GM23338 (cell line): Measurements from ENCODE around the gene MOB2. TPM values are rescaled to one million over a fixed set of nuclear protein-coding genes. Genes with fewer than 3 reads are reported as not detected.
A peak's percentile ranks its signal among the peaks of the same experiment; 100 is the strongest.

Source experiments
- ATAC-seq: fragments of 200-7000 bp; cut with Tn5 transposase; 3 replicates; pipeline ENCODE4 v1.9.1; 2020
- DNase-seq: peaks from one replicate; pipeline ENCODE4 v3.0.0-alpha.2; 2015; ENCODE audit warnings: low spot score
- H2AFZ ChIP-seq: fragments of 200-600 bp; sonication (generic); 2 replicates; pipeline ENCODE4 v1.8.0; 2016; ENCODE audit warnings: antibody characterized with exemption, mild to moderate bottlenecking, moderate library complexity
- H3F3A ChIP-seq: fragments of 200-600 bp; sonication (generic); replicated peaks from 2 replicates; pipeline ENCODE4 v1.8.0; 2017; ENCODE audit warnings: antibody characterized with exemption, mixed run types, low read depth
- H3K27ac ChIP-seq: fragments of 200-600 bp; sonication (generic); 2 replicates; pipeline ENCODE4 v1.6.1; 2016; ENCODE audit warnings: low read depth
- H3K27me3 ChIP-seq: fragments of 200-600 bp; sonication (generic); 2 replicates; pipeline ENCODE4 v1.8.0; 2016; ENCODE audit warnings: mild to moderate bottlenecking, mixed run types, moderate library complexity; ENCODE audit not compliant: insufficient read depth
- H3K36me3 ChIP-seq: fragments of 200-600 bp; sonication (generic); 2 replicates; pipeline ENCODE4 v1.8.0; 2016; ENCODE audit warnings: mild to moderate bottlenecking; ENCODE audit not compliant: insufficient read depth
- H3K4me1 ChIP-seq: fragments of 200-600 bp; sonication (generic); 2 replicates; pipeline ENCODE4 v1.8.0; 2016; ENCODE audit warnings: mild to moderate bottlenecking, moderate library complexity; ENCODE audit not compliant: insufficient read depth
- H3K4me2 ChIP-seq: fragments of 200-600 bp; sonication (generic); 2 replicates; pipeline ENCODE4 v1.7.1; 2017; ENCODE audit warnings: mixed run types
- H3K4me3 ChIP-seq: fragments of 200-600 bp; sonication (generic); 2 replicates; pipeline ENCODE4 v1.6.1; 2016; ENCODE audit warnings: mixed run types
- H3K79me2 ChIP-seq: fragments of 200-600 bp; sonication (generic); replicated peaks from 2 replicates; pipeline ENCODE4 v1.8.0; 2017; ENCODE audit warnings: mild to moderate bottlenecking; ENCODE audit not compliant: insufficient read depth
- H3K9me2 ChIP-seq: fragments of 200-600 bp; sonication (generic); 2 replicates; pipeline ENCODE4 v1.8.0; 2017; ENCODE audit not compliant: insufficient read depth
- H4K20me1 ChIP-seq: fragments of 200-600 bp; sonication (generic); replicated peaks from 2 replicates; pipeline ENCODE4 v1.8.0; 2017; ENCODE audit warnings: mild to moderate bottlenecking; ENCODE audit not compliant: insufficient read depth
- H3K27ac Mint-ChIP-seq: 2 replicates; pipeline ENCODE4 v1.8.0; 2020; ENCODE audit warnings: inconsistent platforms, mild to moderate bottlenecking, moderate library complexity, mixed read lengths
- H3K27me3 Mint-ChIP-seq: 3 replicates; pipeline ENCODE4 v1.8.0; 2022; ENCODE audit warnings: low read depth, mild to moderate bottlenecking, moderate library complexity, mixed read lengths, inconsistent platforms; ENCODE audit not compliant: insufficient read depth, poor library complexity
- H3K36me3 Mint-ChIP-seq: 3 replicates; pipeline ENCODE4 v1.8.0; 2021; ENCODE audit warnings: low read depth, mild to moderate bottlenecking, inconsistent platforms, moderate library complexity, mixed read lengths
- H3K4me1 Mint-ChIP-seq: 3 replicates; pipeline ENCODE4 v1.8.0; 2020; ENCODE audit warnings: mild to moderate bottlenecking, inconsistent platforms, mixed read lengths
- H3K4me3 Mint-ChIP-seq: 3 replicates; pipeline ENCODE4 v1.8.0; 2021; ENCODE audit warnings: moderate library complexity, mild to moderate bottlenecking, inconsistent platforms, mixed read lengths
- H3K9me3 Mint-ChIP-seq: 3 replicates; pipeline ENCODE4 v1.8.0; 2020; ENCODE audit warnings: moderate library complexity, mild to moderate bottlenecking, inconsistent platforms, mixed read lengths
- CREB1 ChIP-seq: fragments of 250-450 bp; sonication (Bioruptor Pico); IDR thresholded peaks from 2 replicates; pipeline ENCODE4 v1.5.0; 2020; ENCODE audit warnings: low read depth, mild to moderate bottlenecking, moderate library complexity
- EZH2 ChIP-seq: fragments of 200-600 bp; sonication (generic); IDR thresholded peaks from one replicate; pipeline ENCODE4 v1.8.0; 2017; ENCODE audit warnings: antibody characterized with exemption, mild to moderate bottlenecking, low read depth; ENCODE audit not compliant: unreplicated experiment
- EZH2phosphoT487 ChIP-seq: fragments of 200-600 bp; sonication (generic); IDR thresholded peaks from one replicate; pipeline ENCODE4 v1.8.1; 2018; ENCODE audit warnings: antibody characterized with exemption; ENCODE audit not compliant: unreplicated experiment
- JUNB ChIP-seq: IDR thresholded peaks from one replicate; pipeline ENCODE4 v1.6.1; 2016; ENCODE audit warnings: antibody characterized with exemption; ENCODE audit not compliant: unreplicated experiment
- NANOG ChIP-seq: IDR thresholded peaks from 2 replicates; pipeline ENCODE4 v1.6.1; 2016; ENCODE audit warnings: antibody characterized with exemption, borderline replicate concordance
- POLR2AphosphoS5 ChIP-seq: IDR thresholded peaks from 2 replicates; pipeline ENCODE4 v1.6.1; 2016; ENCODE audit warnings: antibody characterized with exemption, low read depth
- STAT1 ChIP-seq: IDR thresholded peaks from one replicate; pipeline ENCODE4 v1.6.1; 2016; ENCODE audit warnings: antibody characterized with exemption; ENCODE audit not compliant: unreplicated experiment
- ZNF114 ChIP-seq: fragments of 250-450 bp; sonication (Bioruptor Pico); IDR thresholded peaks from 2 replicates; pipeline ENCODE4 v1.5.0; 2020; ENCODE audit warnings: mild to moderate bottlenecking, moderate library complexity
- ZNF331 ChIP-seq: fragments of 250-450 bp; sonication (Bioruptor Pico); IDR thresholded peaks from 2 replicates; pipeline ENCODE4 v1.5.0; 2020; ENCODE audit warnings: low read depth, mild to moderate bottlenecking, moderate library complexity
- polyA plus RNA-seq: library from polyadenylated mRNA; unstranded; fragments of >200 nt; fragmentation: Nextera tagmentation; extraction: Ambion mirVana; gene quantifications from 2 replicates; pipeline ENCODE4 v1.2.1, GENCODE V29; 2016
- total RNA-seq: library from RNA; depleted of rRNA; stranded (reverse); fragments of >200 nt; shearing (Covaris generic); gene quantifications from 2 replicates; pipeline ENCODE4 v1.2.3, GENCODE V29; 2014
- TF ChIP-seq, protein P1 (sequence below): IDR thresholded peaks from one replicate; pipeline ENCODE4 v1.6.1; 2018; ENCODE audit warnings: antibody characterized with exemption; ENCODE audit not compliant: unreplicated experiment
- TF ChIP-seq, protein P2 (sequence below), 2 experiments: fragments of 200-600 bp in 1 of 2; sonication (generic) in 1 of 2; conservative IDR thresholded peaks; 2 replicates each; pipeline versions ENCODE4 v1.5.1 to v1.6.1; 2016 to 2017; ENCODE audit warnings: antibody characterized with exemption in 2 of 2, low read depth in 2 of 2, mild to moderate bottlenecking in 2 of 2, moderate library complexity in 1 of 2
- TF ChIP-seq, protein P3 (sequence below): IDR thresholded peaks from 2 replicates; pipeline ENCODE4 v1.6.1; 2016; ENCODE audit warnings: antibody characterized with exemption
- TF ChIP-seq, protein P4 (sequence below): fragments of 250-450 bp; sonication (Bioruptor Pico); IDR thresholded peaks from 2 replicates; pipeline ENCODE4 v1.5.0; 2020; ENCODE audit warnings: mild to moderate bottlenecking, moderate library complexity

Gene MOB2
- total and polyA plus RNA-seq, 2 experiments from 2014 or later: 10.1 to 19.7 TPM

DNA sequence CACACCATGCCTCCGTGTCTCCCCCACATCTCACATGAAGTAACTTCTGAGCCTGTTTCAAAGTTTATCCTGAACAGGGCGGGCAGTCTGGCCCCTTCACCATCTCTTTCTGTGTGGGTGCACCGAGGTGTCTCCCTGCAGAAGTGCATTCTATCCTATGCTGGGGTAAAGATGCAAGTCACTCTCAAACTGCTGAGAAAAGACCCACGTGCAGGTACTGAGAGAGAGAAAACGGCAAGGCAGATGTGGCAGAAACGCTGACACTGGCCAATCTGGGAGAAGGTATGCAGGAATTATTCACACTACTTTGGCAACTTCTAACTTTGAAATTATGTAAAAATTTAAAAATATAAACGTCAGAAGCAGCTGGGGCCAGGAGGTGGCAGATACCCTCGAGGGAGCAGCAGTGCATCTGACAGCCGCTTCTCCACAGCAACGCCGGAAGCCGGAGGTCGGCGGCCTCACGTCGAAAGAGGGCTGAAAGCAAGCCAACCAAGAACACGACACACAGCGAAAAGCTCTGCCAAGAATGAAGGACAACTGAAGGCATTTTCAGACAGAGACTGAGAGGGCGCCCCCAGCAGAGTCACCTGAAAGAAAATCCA, 34.2 kb upstream of the MOB2 start:
- H3K27me3 Mint-ChIP-seq: peaks cover 13% of the 10 kb centered on the region
- H3K27ac Mint-ChIP-seq: no peak overlapping the region
- H3K4me1 Mint-ChIP-seq: peaks cover 16% of the 10 kb centered on the region
- ATAC-seq (no peak), DNase-seq (no peak)
- Histone ChIP-seq H3K36me3 (no peaks in the 10 kb centered on the region), H3K27ac (0 out of 2 replicates have a peak overlapping the region, but pooled peaks have one; percentile 3), H3K4me3 (no peak overlapping the region), H3K4me2 (no peak overlapping the region), H3K4me1 (no peaks in the 10 kb centered on the region), H3K79me2 (peaks cover 44% of the 10 kb centered on the region), H3F3A (no peaks in the 10 kb centered on the region), H2AFZ (no peak overlapping the region), H3K27me3 (no peaks in the 10 kb centered on the region), H3K9me2 (no peaks in the 10 kb centered on the region), H4K20me1 (peaks cover 3% of the 10 kb centered on the region; the same call in 1 of the 2 replicates)
- TF ChIP-seq CREB1: no peak
- TF ChIP-seq, protein P1, sequence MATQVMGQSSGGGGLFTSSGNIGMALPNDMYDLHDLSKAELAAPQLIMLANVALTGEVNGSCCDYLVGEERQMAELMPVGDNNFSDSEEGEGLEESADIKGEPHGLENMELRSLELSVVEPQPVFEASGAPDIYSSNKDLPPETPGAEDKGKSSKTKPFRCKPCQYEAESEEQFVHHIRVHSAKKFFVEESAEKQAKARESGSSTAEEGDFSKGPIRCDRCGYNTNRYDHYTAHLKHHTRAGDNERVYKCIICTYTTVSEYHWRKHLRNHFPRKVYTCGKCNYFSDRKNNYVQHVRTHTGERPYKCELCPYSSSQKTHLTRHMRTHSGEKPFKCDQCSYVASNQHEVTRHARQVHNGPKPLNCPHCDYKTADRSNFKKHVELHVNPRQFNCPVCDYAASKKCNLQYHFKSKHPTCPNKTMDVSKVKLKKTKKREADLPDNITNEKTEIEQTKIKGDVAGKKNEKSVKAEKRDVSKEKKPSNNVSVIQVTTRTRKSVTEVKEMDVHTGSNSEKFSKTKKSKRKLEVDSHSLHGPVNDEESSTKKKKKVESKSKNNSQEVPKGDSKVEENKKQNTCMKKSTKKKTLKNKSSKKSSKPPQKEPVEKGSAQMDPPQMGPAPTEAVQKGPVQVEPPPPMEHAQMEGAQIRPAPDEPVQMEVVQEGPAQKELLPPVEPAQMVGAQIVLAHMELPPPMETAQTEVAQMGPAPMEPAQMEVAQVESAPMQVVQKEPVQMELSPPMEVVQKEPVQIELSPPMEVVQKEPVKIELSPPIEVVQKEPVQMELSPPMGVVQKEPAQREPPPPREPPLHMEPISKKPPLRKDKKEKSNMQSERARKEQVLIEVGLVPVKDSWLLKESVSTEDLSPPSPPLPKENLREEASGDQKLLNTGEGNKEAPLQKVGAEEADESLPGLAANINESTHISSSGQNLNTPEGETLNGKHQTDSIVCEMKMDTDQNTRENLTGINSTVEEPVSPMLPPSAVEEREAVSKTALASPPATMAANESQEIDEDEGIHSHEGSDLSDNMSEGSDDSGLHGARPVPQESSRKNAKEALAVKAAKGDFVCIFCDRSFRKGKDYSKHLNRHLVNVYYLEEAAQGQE: no peak
- no peak for TF ChIP-seq NANOG
- TF ChIP-seq JUNB: no peak
- no peak for TF ChIP-seq EZH2
- no peak for TF ChIP-seq ZNF114 (CRISPR knock-in tag)
- TF ChIP-seq, protein P2, sequence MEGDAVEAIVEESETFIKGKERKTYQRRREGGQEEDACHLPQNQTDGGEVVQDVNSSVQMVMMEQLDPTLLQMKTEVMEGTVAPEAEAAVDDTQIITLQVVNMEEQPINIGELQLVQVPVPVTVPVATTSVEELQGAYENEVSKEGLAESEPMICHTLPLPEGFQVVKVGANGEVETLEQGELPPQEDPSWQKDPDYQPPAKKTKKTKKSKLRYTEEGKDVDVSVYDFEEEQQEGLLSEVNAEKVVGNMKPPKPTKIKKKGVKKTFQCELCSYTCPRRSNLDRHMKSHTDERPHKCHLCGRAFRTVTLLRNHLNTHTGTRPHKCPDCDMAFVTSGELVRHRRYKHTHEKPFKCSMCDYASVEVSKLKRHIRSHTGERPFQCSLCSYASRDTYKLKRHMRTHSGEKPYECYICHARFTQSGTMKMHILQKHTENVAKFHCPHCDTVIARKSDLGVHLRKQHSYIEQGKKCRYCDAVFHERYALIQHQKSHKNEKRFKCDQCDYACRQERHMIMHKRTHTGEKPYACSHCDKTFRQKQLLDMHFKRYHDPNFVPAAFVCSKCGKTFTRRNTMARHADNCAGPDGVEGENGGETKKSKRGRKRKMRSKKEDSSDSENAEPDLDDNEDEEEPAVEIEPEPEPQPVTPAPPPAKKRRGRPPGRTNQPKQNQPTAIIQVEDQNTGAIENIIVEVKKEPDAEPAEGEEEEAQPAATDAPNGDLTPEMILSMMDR (conservative IDR thresholded peaks at IDR 0.05; ENCODE audit: low read depth in 2 of 2): no peak
- no peak for TF ChIP-seq EZH2phosphoT487
- TF ChIP-seq STAT1: no peak
- TF ChIP-seq, protein P3, sequence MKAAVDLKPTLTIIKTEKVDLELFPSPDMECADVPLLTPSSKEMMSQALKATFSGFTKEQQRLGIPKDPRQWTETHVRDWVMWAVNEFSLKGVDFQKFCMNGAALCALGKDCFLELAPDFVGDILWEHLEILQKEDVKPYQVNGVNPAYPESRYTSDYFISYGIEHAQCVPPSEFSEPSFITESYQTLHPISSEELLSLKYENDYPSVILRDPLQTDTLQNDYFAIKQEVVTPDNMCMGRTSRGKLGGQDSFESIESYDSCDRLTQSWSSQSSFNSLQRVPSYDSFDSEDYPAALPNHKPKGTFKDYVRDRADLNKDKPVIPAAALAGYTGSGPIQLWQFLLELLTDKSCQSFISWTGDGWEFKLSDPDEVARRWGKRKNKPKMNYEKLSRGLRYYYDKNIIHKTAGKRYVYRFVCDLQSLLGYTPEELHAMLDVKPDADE: no peak
- no peak for TF ChIP-seq ZNF331 (CRISPR knock-in tag)
- no peak for TF ChIP-seq POLR2AphosphoS5
- TF ChIP-seq, protein P4, sequence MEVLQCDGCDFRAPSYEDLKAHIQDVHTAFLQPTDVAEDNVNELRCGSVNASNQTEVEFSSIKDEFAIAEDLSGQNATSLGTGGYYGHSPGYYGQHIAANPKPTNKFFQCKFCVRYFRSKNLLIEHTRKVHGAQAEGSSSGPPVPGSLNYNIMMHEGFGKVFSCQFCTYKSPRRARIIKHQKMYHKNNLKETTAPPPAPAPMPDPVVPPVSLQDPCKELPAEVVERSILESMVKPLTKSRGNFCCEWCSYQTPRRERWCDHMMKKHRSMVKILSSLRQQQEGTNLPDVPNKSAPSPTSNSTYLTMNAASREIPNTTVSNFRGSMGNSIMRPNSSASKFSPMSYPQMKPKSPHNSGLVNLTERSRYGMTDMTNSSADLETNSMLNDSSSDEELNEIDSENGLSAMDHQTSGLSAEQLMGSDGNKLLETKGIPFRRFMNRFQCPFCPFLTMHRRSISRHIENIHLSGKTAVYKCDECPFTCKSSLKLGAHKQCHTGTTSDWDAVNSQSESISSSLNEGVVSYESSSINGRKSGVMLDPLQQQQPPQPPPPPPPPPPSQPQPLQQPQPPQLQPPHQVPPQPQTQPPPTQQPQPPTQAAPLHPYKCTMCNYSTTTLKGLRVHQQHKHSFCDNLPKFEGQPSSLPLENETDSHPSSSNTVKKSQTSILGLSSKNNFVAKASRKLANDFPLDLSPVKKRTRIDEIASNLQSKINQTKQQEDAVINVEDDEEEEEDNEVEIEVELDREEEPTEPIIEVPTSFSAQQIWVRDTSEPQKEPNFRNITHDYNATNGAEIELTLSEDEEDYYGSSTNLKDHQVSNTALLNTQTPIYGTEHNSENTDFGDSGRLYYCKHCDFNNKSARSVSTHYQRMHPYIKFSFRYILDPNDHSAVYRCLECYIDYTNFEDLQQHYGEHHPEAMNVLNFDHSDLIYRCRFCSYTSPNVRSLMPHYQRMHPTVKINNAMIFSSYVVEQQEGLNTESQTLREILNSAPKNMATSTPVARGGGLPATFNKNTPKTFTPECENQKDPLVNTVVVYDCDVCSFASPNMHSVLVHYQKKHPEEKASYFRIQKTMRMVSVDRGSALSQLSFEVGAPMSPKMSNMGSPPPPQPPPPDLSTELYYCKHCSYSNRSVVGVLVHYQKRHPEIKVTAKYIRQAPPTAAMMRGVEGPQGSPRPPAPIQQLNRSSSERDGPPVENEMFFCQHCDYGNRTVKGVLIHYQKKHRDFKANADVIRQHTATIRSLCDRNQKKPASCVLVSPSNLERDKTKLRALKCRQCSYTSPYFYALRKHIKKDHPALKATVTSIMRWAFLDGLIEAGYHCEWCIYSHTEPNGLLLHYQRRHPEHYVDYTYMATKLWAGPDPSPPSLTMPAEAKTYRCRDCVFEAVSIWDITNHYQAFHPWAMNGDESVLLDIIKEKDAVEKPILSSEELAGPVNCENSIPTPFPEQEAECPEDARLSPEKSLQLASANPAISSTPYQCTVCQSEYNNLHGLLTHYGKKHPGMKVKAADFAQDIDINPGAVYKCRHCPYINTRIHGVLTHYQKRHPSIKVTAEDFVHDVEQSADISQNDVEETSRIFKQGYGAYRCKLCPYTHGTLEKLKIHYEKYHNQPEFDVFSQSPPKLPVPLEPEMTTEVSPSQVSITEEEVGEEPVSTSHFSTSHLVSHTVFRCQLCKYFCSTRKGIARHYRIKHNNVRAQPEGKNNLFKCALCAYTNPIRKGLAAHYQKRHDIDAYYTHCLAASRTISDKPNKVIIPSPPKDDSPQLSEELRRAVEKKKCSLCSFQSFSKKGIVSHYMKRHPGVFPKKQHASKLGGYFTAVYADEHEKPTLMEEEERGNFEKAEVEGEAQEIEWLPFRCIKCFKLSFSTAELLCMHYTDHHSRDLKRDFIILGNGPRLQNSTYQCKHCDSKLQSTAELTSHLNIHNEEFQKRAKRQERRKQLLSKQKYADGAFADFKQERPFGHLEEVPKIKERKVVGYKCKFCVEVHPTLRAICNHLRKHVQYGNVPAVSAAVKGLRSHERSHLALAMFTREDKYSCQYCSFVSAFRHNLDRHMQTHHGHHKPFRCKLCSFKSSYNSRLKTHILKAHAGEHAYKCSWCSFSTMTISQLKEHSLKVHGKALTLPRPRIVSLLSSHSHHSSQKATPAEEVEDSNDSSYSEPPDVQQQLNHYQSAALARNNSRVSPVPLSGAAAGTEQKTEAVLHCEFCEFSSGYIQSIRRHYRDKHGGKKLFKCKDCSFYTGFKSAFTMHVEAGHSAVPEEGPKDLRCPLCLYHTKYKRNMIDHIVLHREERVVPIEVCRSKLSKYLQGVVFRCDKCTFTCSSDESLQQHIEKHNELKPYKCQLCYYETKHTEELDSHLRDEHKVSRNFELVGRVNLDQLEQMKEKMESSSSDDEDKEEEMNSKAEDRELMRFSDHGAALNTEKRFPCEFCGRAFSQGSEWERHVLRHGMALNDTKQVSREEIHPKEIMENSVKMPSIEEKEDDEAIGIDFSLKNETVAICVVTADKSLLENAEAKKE: no peak
- no peaks in the 10 kb centered on the region; the same call in 2 of the 3 replicates for H3K9me3 Mint-ChIP-seq
- no peaks in the 10 kb centered on the region for H3K36me3 Mint-ChIP-seq
- no peak overlapping the region for H3K4me3 Mint-ChIP-seq
